Myocyte (in vitro differentiated cells): ENCODE data around the gene COASY. TPM values are rescaled to one million over a fixed set of nuclear protein-coding genes. Genes with fewer than 3 reads are reported as not detected.
A peak's percentile ranks its signal among the peaks of the same experiment; 100 is the strongest.

ENCODE experiments used
- DNase-seq: peaks from one replicate; pipeline ENCODE4 v3.0.0-alpha.2; 2012; ENCODE audit warnings: low read depth
- microRNA-seq: library from miRNA; unstranded; fragments of <30 nt; microRNA quantifications from one replicate; pipeline ENCODE4, GENCODE V29; 2016
- total RNA-seq: library from RNA; depleted of rRNA; stranded (reverse); fragments of >200 nt; gene quantifications from 2 replicates; pipeline ENCODE4 v1.2.3, GENCODE V29; 2014

Gene COASY
- total RNA-seq, 1 donor from 2014 or later = 24.4 TPM

GRCh38 chr17:42609814-42610801 is 48.2 kb downstream of the COASY start:
- DNase-seq = peak; percentile 79

- DNase-seq = no peak
Observed at GRCh38 chr17:42612013-42612412, 50.1 kb downstream of the COASY start.

DNA sequence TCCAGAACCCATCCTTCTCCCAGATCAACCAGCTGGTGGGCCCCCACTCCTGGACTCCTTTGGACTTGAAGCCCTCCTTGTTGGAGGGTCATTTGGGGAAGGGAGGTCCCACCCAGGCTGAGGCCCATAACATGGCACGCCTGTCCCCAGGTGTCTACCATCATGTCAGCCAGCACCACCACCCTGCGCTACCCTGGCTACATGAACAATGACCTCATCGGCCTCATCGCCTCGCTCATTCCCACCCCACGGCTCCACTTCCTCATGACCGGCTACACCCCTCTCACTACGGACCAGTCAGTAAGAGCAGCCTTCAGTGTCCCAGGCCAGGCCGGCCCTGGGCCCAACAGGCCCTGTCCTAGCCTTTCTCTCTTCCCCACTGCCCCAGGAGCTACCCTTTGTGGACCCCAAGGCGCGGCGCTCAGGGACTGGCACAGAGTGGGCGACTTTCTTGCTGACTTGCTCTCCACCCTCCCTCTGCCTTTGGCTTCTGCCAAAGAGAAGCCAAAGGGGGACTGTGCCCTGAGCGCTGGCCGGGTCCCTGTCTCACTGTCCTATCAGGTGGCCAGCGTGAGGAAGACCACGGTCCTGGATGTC is 51.8 kb downstream of the COASY start:
- DNase-seq = no peak

Small RNAs within 50 kb of the gene (microRNA-seq; reads per million reads assigned to microRNA genes)
- 11.1 reads per million, percentile 32 among the genes with 10 or more reads in this experiment for gene MIR5010

Other genes with a start within 250 kb of the COASY start
- 106 and 159 TPM in 2 replicates for gene STAT3, start 173.7 kb upstream of the COASY start, total RNA-seq
- 346 and 373 TPM in 2 replicates for gene CAVIN1, start 138.9 kb upstream of the COASY start, total RNA-seq
- 72.8 and 102 TPM in 2 replicates for gene ATP6V0A1, start 103.3 kb upstream of the COASY start, total RNA-seq
- gene NAGLU, start 25.9 kb upstream of the COASY start, total RNA-seq = 94.1 and 98.8 TPM in 2 replicates
- 0.56 and 0.88 TPM in 2 replicates for gene HSD17B1, start 9.2 kb upstream of the COASY start, total RNA-seq
- gene MLX, start 5.0 kb downstream of the COASY start, total RNA-seq = 41.1 and 47.1 TPM in 2 replicates
- gene PSMC3IP, start 15.6 kb downstream of the COASY start, total RNA-seq = 1.2 and 2.3 TPM in 2 replicates
- gene RETREG3, start 47.2 kb downstream of the COASY start, total RNA-seq = 44.5 and 60.6 TPM in 2 replicates
- 79.8 and 91.1 TPM in 2 replicates for gene TUBG1, start 47.5 kb downstream of the COASY start, total RNA-seq
- 16.7 and 21.3 TPM in 2 replicates for gene TUBG2, start 97.1 kb downstream of the COASY start, total RNA-seq
- 49.1 and 58.6 TPM in 2 replicates for gene PLEKHH3, start 114.8 kb downstream of the COASY start, total RNA-seq
- gene CCR10, start 119.7 kb downstream of the COASY start, total RNA-seq = 0.53 TPM in 1 of 2 replicates, not detected in the other
- 2.6 and 3.4 TPM in 2 replicates for gene CNTNAP1, start 120.4 kb downstream of the COASY start, total RNA-seq
- 24.6 and 28.6 TPM in 2 replicates for gene EZH1, start 182.9 kb downstream of the COASY start, total RNA-seq
- gene RAMP2, start 199.1 kb downstream of the COASY start, total RNA-seq = 0.26 TPM in 1 of 2 replicates, not detected in the other
- gene VPS25, start 211.3 kb downstream of the COASY start, total RNA-seq = 60.8 and 63.7 TPM in 2 replicates
- 0.16 TPM in 1 of 2 replicates, not detected in the other for gene WNK4, start 218.5 kb downstream of the COASY start, total RNA-seq
- 53.4 and 72.8 TPM in 2 replicates for gene COA3, start 236.6 kb downstream of the COASY start, total RNA-seq
- not detected in 2 replicates for gene CNTD1, start 236.7 kb downstream of the COASY start, total RNA-seq